AG10803 (cell line): ENCODE results near the gene NT5M.
"Not testable (repeated sequence)": the region's sequence is repeated elsewhere in the genome, so short reads cannot be mapped to it uniquely, and the experiment has no call there.

Experiments
- DNase-seq: peaks from one replicate; pipeline ENCODE4 v3.0.0; 2010; ENCODE audit warnings: low read depth
- H3K4me3 ChIP-seq: 2 replicates; pipeline ENCODE4 v1.5.1; 2011; ENCODE audit warnings: mild to moderate bottlenecking, low read length, control low read depth
- TF ChIP-seq, protein P1 (sequence below): conservative IDR thresholded peaks from 2 replicates; pipeline ENCODE4 v1.5.1; 2011; ENCODE audit warnings: mild to moderate bottlenecking, low read length, control low read depth, inconsistent platforms

The NT5M gene

DNA sequence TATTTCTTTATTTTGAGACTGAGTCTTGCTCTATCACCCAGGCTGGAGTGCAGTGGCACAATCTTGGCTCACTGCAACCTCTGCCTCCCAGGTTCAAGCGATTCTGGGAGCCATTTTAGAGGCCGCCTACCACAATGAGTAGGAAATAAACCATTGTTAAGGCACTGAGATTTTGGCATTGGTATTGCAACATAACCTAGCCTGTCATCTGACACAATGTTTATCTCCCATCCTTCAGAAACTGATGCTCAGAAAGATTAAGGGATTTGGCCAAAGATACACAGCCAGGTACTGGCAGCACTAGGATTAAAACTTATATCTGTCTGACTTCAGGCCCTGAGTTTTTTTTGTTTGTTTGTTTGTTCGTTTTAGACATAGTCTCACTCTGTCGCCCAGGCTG lies 14.1 kb upstream of the NT5M start:
- no peak for DNase-seq
- no peak overlapping the region for H3K4me3 ChIP-seq
- TF ChIP-seq, protein P1, sequence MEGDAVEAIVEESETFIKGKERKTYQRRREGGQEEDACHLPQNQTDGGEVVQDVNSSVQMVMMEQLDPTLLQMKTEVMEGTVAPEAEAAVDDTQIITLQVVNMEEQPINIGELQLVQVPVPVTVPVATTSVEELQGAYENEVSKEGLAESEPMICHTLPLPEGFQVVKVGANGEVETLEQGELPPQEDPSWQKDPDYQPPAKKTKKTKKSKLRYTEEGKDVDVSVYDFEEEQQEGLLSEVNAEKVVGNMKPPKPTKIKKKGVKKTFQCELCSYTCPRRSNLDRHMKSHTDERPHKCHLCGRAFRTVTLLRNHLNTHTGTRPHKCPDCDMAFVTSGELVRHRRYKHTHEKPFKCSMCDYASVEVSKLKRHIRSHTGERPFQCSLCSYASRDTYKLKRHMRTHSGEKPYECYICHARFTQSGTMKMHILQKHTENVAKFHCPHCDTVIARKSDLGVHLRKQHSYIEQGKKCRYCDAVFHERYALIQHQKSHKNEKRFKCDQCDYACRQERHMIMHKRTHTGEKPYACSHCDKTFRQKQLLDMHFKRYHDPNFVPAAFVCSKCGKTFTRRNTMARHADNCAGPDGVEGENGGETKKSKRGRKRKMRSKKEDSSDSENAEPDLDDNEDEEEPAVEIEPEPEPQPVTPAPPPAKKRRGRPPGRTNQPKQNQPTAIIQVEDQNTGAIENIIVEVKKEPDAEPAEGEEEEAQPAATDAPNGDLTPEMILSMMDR, result no peak

DNA sequence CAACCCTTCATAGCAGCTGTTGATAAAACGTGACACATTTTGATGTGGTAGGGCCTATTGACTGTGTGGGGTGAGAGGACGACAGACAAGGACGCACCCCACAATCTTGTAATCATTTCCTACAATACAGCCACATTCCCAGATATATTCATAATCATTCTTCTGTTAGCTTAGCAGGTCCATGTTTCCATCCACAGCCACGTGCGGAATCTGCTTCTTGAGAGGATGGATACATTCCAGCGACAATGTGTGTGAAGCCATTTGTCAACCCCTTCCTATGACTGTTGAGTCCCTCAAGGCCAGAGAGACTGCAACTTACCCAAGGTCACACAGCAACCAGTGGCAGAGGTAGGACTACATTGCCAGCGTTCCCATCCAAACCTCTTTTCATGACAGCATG lies 13.5 kb upstream of the NT5M start:
- H3K4me3 ChIP-seq, result no peak overlapping the region
- TF ChIP-seq, protein P1, result no peak
- no peak for DNase-seq

DNA sequence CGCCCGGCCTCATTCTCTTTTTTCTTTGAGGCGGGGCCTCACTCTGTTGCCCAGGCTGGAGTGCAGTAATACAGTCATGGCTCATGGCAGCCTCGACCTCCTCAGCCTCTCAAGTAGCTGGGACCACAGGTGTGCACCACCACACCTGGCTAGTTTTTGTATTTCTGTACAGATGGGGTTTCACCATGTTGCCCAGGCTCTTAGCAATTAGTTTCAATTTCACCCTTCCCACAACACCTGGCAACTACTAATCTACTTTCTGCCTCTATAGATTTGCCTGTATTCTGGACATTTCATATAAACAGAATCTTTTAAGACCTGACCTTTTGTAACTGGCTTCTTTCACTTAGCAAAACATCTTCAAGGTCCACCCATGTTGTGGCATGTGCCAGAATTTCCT lies 8.0 kb upstream of the NT5M start:
- no peak overlapping the region for H3K4me3 ChIP-seq
- no peak for DNase-seq
- TF ChIP-seq, protein P1, result no peak

DNA sequence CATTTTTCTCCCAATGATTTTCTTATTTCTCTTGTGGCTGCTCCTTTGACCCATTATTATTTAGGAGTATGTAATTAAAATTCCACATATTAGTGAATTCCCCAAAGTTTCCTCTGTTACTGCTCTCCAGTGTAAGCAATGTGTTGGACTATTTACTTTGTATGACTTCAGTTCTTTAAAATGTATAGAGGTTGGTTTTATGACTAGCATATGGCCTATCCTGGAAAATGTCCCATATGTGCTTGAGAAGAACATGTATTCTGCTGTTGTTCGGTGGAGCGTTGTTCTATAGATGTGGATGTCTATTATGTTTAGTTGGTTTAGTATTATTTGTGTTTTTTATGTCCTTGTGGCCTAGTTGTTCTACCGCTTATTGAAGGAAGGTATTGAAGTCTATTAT lies 6.0 kb upstream of the NT5M start:
- TF ChIP-seq, protein P1, result no peak
- no peak for DNase-seq
- H3K4me3 ChIP-seq, result no peak overlapping the region

DNA sequence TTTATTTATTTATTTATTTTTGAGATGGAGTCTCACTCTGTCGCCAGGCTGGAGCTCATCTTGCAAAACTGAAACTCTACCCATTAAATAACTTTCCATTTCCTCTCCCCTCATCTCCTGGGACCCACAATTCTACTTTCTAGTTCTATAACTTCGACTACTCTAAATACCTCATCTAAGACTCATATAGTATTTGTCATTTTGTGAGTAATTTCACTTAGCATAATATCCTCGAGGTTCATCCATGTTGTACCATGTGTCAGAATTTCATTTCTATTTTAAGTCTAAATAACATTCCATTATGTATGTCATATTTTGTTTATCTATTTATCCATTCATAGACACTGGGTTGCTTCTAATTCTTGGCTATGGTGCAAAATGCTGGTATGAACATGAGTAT lies 5.1 kb upstream of the NT5M start:
- TF ChIP-seq, protein P1, result no peak
- DNase-seq, result peak; percentile 37

DNA sequence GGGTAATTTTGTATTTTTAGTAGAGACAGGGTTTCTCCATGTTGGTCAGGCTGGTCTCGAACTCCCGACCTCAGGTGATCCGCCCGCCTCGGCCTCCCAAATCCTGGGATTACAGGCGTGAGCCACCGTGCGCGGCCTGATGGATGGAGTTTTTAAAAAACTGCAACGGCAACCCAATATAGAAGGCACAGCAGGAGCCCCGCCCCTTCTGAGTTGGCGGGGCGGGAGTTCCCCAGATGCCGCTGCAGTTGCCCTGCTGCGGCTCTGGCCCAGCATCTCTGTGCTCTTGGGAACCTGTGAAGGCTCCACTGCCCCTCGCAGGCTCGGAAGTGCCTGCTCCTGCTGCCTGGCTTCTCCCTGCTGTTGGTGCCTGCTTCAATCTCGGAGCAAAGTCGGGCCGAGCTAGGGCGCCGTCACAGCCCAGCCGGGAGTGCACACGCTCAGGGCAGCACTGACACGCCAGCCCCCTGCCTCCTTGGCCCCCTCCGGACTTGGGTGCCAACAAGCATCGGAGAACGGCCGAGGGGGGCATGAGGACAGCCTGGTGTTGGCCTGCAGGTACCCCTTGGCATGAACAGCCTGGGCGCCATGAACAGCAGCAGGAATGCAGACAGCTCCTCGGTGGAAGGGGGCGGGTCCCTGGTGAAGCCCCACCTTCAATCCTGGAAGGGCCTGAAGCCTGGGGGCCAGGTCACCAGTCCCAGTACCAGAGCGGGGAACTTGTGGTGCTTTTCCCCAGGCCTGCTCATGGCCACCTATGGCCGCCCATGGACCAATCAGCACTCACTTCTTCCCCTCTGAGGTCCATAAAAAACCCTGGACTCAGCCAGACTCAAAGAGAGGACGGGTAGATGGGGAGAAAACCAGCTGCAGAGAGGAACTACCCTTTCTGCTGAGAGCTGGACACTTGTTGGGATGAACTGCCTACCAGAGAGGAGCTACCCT lies 2.3 kb upstream of the NT5M start:
- peak; percentile 45 for DNase-seq
- peak overlapping the region; percentile 22; the same call in 1 of the 2 replicates for H3K4me3 ChIP-seq
- TF ChIP-seq, protein P1, result no peak

More for the DNA sequence above, 5.1 kb upstream of the NT5M start:
- no peak overlapping the region for H3K4me3 ChIP-seq

DNA sequence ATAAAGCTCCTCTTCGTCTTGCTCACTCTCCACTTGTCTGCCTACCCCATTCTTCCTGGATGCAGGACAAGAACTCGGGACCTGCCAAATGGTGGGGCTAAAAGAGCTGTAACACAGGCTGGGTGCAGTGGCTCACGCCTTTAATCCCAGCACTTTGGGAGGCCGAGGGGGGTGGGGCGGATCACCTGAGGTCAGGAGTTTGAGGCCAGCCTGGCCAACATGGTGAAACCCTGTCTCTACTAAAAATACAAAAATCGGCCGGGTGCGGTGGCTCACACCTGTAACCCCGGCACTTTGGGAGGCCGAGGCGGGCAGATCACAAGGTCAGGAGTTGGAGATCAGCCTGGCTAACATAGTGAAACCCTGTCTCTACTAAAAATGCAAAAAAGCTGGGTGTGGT lies 1.5 kb upstream of the NT5M start:
- DNase-seq, H3K4me3 ChIP-seq: not testable (repeated sequence)
